ENCODE results near the gene HRH3.

The HRH3 gene

GRCh38 chr20:62174021-62174804 lies 45.9 kb downstream of the HRH3 start:
- DNase-seq, result no peak

GRCh38 chr20:62172666-62173065 lies 47.4 kb downstream of the HRH3 start:
- no peak for DNase-seq

- no peak for DNase-seq
These were observed 48.8 kb downstream of the HRH3 start for GRCh38 chr20:62171245-62171644.

- DNase-seq, result no peak
These were observed 49.5 kb downstream of the HRH3 start for GRCh38 chr20:62170536-62170935.

GRCh38 chr20:62168890-62169435 lies 51.1 kb downstream of the HRH3 start:
- DNase-seq, result no peak

GRCh38 chr20:62168061-62168460 lies 52.0 kb downstream of the HRH3 start:
- DNase-seq, result no peak

GRCh38 chr20:62167474-62167873 lies 52.6 kb downstream of the HRH3 start:
- DNase-seq, result no peak

- no peak for DNase-seq
These were observed 54.2 kb downstream of the HRH3 start for GRCh38 chr20:62165762-62166399.
